B cell (primary cell): ENCODE results near the gene ENG. TPM values are rescaled to one million over a fixed set of nuclear protein-coding genes. Genes with fewer than 3 reads are reported as not detected.

Source experiments
- ATAC-seq: fragments of 200-7000 bp; cut with Tn5 transposase; one replicate; pipeline ENCODE4 v1.10.0; 2021; ENCODE audit warnings: low read depth, mild to moderate bottlenecking, moderate number of reproducible peaks, moderate library complexity
- CTCF ChIA-PET: fragments of 350-600 bp; sonication (Branson Sonifier 250); formaldehyde crosslinking; loops from one replicate; lab custom pipeline; 2021; ENCODE audit warnings: antibody characterized with exemption, inconsistent platforms; lab: Charles Lee
- POLR2A ChIA-PET: fragments of 350-600 bp; sonication (Branson Sonifier 250); formaldehyde crosslinking; loops from one replicate; lab custom pipeline; 2021; ENCODE audit warnings: antibody characterized with exemption; lab: Charles Lee
- DNase-seq: peaks from one replicate; pipeline ENCODE4 v3.0.0; 2013
- H2AFZ ChIP-seq: 2 replicates; pipeline ENCODE4 v1.6.1; 2012; ENCODE audit warnings: mild to moderate bottlenecking, low read depth, low read length; ENCODE audit not compliant: insufficient read depth, poor library complexity, severe bottlenecking
- H3K27ac ChIP-seq, 2 donors: 1 replicate in 1 of 2; 2 replicates in 1 of 2; pipeline ENCODE4 v1.5.1; 2012 to 2013; ENCODE audit warnings: low read length in 2 of 2, mild to moderate bottlenecking in 2 of 2, moderate library complexity in 1 of 2
- H3K27me3 ChIP-seq, 4 experiments: fragments of 200-600 bp in 1 of 4; sonication (generic) in 1 of 4; replicated peaks in 1 of 4; 1 replicate in 2 of 4; 2 replicates in 2 of 4; pipeline versions ENCODE4 v1.6.1 to v1.7.0; 2013 to 2016; ENCODE audit warnings: low read length in 3 of 4, mild to moderate bottlenecking in 2 of 4, mixed read lengths in 1 of 4, moderate library complexity in 1 of 4; ENCODE audit not compliant: insufficient read depth in 4 of 4, control insufficient read depth in 3 of 4; ENCODE audit errors: control extremely low read depth in 1 of 4
- H3K36me3 ChIP-seq, 2 experiments: replicated peaks in 1 of 2; 1 replicate in 1 of 2; 2 replicates in 1 of 2; pipeline versions ENCODE4 v1.6.1 to v1.7.1; 2013; ENCODE audit warnings: low read length in 1 of 2; ENCODE audit not compliant: insufficient read depth in 2 of 2, control insufficient read depth in 1 of 2; ENCODE audit errors: control extremely low read depth in 1 of 2, extremely low read depth in 1 of 2
- H3K4me1 ChIP-seq, 2 donors: fragments of 200-600 bp in 1 of 2; sonication (generic) in 1 of 2; 1 replicate in 1 of 2; 2 replicates in 1 of 2; pipeline versions ENCODE4 v1.5.1 to v1.6.1; 2013 to 2017; ENCODE audit warnings: low read length in 2 of 2; ENCODE audit not compliant: control insufficient read depth in 2 of 2, insufficient read depth in 2 of 2
- H3K4me2 ChIP-seq: replicated peaks from 2 replicates; pipeline ENCODE3; 2012; ENCODE audit warnings: mild to moderate bottlenecking, low read depth, low read length; ENCODE audit not compliant: poor library complexity, severe bottlenecking
- H3K4me3 ChIP-seq, 5 experiments: fragments of 200-600 bp in 1 of 5; sonication (generic) in 1 of 5; 1 replicate in 3 of 5; 2 replicates in 2 of 5; pipeline versions ENCODE4 v1.5.1 to v1.7.0; 2011 to 2016; ENCODE audit warnings: low read length in 4 of 5, mild to moderate bottlenecking in 4 of 5, low read depth in 2 of 5, control low read depth in 1 of 5, moderate library complexity in 1 of 5; ENCODE audit not compliant: insufficient read depth in 1 of 5; ENCODE audit errors: control extremely low read depth in 1 of 5, extremely low read depth in 1 of 5
- H3K79me2 ChIP-seq: fragments of 200-600 bp; sonication (generic); one replicate; pipeline ENCODE4 v1.6.0; 2016; ENCODE audit warnings: low read length; ENCODE audit not compliant: control insufficient read depth, insufficient read depth
- H3K9ac ChIP-seq: fragments of 200-600 bp; sonication (generic); 2 replicates; pipeline ENCODE4 v1.6.1; 2017; ENCODE audit warnings: mild to moderate bottlenecking, low read length, moderate library complexity
- H3K9me3 ChIP-seq, 3 donors: one replicate each; pipeline versions ENCODE4 v1.6.1 to v1.7.1; 2013; ENCODE audit warnings: low read length in 2 of 3; ENCODE audit not compliant: control insufficient read depth in 2 of 3, insufficient read depth in 1 of 3; ENCODE audit errors: control extremely low read depth in 1 of 3
- H4K20me1 ChIP-seq: 2 replicates; pipeline ENCODE4 v1.6.0; 2012; ENCODE audit warnings: mild to moderate bottlenecking, low read length; ENCODE audit not compliant: insufficient read depth, control insufficient read depth, poor library complexity, severe bottlenecking
- H3K27ac Mint-ChIP-seq: one replicate; pipeline ENCODE4 v1.8.0; 2021; ENCODE audit warnings: mixed read lengths
- H3K27me3 Mint-ChIP-seq: one replicate; pipeline ENCODE4 v1.8.0; 2021; ENCODE audit warnings: mixed read lengths
- H3K4me1 Mint-ChIP-seq: one replicate; pipeline ENCODE4 v1.8.0; 2021; ENCODE audit warnings: mixed read lengths
- H3K4me3 Mint-ChIP-seq: one replicate; pipeline ENCODE4 v1.8.0; 2021; ENCODE audit warnings: mixed read lengths
- H3K9me3 Mint-ChIP-seq: one replicate; pipeline ENCODE4 v1.8.0; 2022; ENCODE audit warnings: mixed read lengths; ENCODE audit not compliant: insufficient read depth
- EZH2 ChIP-seq: IDR thresholded peaks from 2 replicates; pipeline ENCODE4 v1.6.1; 2012; ENCODE audit warnings: borderline replicate concordance, low read depth, mild to moderate bottlenecking, moderate library complexity, low read length; ENCODE audit not compliant: insufficient read depth, poor library complexity, severe bottlenecking
- WGBS: methylation state at CpG from one replicate; pipeline ENCODE4 v1.1.5; 2013; ENCODE audit warnings: missing lambda C conversion rate; ENCODE audit not compliant: insufficient coverage; 5-methylcytosine and 5-hydroxymethylcytosine counted together
- intact Hi-C: fragments of 100-400 bp; cut with micrococcal nuclease; formaldehyde crosslinking; loops from one replicate; pipeline ENCODE4 v1.10.0; 2022
- polyA plus RNA-seq: library from polyadenylated mRNA; depleted of rRNA; stranded (reverse); fragments of >200 nt; gene quantifications from 2 replicates; pipeline ENCODE4 v1.2.3, GENCODE V29; 2012
- total RNA-seq, 2 donors: library from RNA; stranded (reverse); fragments of 120-200 nt in 1 of 2; gene quantifications; 1 replicate in 1 of 2; 2 replicates in 1 of 2; pipeline versions ENCODE4 v1.2.3 to v1.2.4, GENCODE V29; 2013 to 2022
- TF ChIP-seq, protein P1 (sequence below): fragments of 200-600 bp; IDR thresholded peaks from one replicate; pipeline ENCODE4 v1.8.0; 2022; ENCODE audit warnings: antibody characterized with exemption, mild to moderate bottlenecking

ENG gene
- total and polyA plus RNA-seq, 2 donors (not counting 1 experiment from before 2014, with no cell fraction given): 5.4 to 12.6 TPM

DNA sequence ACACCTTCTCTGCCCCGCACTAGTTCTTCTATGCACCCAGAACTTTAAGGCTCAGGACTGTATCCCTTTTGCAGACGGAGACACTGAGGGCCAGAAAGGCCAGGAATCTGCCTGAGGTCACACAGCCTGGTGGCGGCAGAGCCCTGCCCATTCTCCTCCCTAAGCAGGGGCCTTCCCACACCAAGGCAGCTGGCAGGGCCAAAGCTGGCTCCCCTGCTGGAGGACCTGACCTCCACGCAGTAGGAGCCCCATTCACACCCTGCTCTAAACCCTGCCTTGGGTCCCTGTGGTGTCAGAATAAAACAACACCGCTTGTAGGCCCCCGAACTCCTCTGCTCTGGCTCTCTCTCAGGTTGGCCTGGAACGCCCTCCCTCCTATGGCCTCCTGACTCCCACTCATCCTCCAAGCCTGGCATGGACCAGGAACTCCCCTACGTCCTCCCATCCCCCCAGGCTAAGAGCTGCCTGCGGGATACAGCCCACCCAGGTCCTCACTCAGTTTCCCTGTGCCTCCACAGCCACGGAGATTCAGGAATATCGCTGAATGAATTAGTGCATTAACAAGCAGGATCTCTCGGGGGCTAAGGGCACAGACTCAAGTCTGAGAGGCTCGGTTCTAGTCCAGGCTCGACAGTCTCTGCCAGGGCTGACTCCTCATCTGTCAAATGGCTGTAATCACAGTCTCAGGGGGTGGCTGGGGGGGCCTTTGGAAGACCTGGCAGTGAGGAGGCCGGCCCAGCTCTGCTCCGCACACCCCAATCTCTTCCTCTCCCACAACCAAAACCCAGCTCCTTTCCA, 42.1 kb upstream of the ENG start:
- Histone ChIP-seq H3K4me1 (peaks cover 25 to 42% of the 10 kb centered on the region in 2 donors), H3K4me3 (no peak overlapping the region), H3K9me3 (peaks cover 0 to 38% (median 9%) of the 10 kb centered on the region in 3 donors), H2AFZ (no peak overlapping the region), H3K9ac (no peak overlapping the region), H3K36me3 (peaks cover 0 to 38% of the 10 kb centered on the region in 2 experiments), H3K27ac (no peak overlapping the region), H3K27me3 (no peaks in the 10 kb centered on the region), H3K79me2 (peaks cover 19% of the 10 kb centered on the region), H4K20me1 (peaks cover 5% of the 10 kb centered on the region), H3K4me2 (peak overlapping the region; percentile 62)
- 97% methylated on average over 15 of the region's 16 CpGs for WGBS
- Mint-ChIP-seq H3K27me3 (no peaks in the 10 kb centered on the region), H3K27ac (peak overlapping the region; percentile 61), H3K9me3 (peaks cover 6% of the 10 kb centered on the region), H3K4me1 (peaks cover 35% of the 10 kb centered on the region), H3K4me3 (peak overlapping the region; percentile 55)
- TF ChIP-seq, protein P1, sequence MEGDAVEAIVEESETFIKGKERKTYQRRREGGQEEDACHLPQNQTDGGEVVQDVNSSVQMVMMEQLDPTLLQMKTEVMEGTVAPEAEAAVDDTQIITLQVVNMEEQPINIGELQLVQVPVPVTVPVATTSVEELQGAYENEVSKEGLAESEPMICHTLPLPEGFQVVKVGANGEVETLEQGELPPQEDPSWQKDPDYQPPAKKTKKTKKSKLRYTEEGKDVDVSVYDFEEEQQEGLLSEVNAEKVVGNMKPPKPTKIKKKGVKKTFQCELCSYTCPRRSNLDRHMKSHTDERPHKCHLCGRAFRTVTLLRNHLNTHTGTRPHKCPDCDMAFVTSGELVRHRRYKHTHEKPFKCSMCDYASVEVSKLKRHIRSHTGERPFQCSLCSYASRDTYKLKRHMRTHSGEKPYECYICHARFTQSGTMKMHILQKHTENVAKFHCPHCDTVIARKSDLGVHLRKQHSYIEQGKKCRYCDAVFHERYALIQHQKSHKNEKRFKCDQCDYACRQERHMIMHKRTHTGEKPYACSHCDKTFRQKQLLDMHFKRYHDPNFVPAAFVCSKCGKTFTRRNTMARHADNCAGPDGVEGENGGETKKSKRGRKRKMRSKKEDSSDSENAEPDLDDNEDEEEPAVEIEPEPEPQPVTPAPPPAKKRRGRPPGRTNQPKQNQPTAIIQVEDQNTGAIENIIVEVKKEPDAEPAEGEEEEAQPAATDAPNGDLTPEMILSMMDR: no peak
- TF ChIP-seq EZH2: no peak
- ATAC-seq: no peak
- intact Hi-C loops: no loop called here
- DNase-seq: peak; percentile 10
- ChIA-PET POLR2A (interaction anchor here (1.1 to 12.6 kb wide), 5 partner anchors 10 to 126 kb away, joined by 3 to 228 read pairs (median 6); partner anchors contain the start of gene ST6GALNAC4), CTCF (interaction anchor here (0.9 kb wide), 2 partner anchors 25 to 27 kb away, joined by 3 to 4 read pairs; no protein-coding TSS in a partner anchor)

DNA sequence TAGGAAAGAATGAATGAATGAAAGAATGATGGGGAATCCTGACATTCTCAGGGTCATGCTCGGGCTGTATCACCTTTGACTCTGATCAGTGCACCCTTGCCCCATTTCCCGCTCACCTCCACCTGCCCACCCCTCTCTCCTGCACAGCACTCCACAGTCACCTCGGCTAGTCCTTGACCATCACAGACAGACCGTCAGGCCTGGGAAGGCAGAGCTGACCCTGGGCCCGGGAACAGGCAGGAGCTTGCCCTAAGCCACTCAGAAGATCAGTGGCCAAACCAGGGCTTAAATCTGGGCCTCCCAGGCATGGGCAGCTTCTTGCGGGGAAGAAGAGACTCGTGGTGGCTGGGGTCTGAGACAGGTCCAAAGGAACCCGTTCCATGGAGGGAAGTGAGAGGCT, 41.4 kb upstream of the ENG start:
- Mint-ChIP-seq H3K4me1 (peaks cover 30% of the 10 kb centered on the region), H3K27ac (peak overlapping the region; percentile 61), H3K9me3 (peaks cover 6% of the 10 kb centered on the region), H3K4me3 (no peak overlapping the region), H3K27me3 (no peaks in the 10 kb centered on the region)
- intact Hi-C loops: no loop called here
- Histone ChIP-seq H3K36me3 (peaks cover 0 to 38% of the 10 kb centered on the region in 2 experiments), H2AFZ (no peak overlapping the region), H4K20me1 (peaks cover 5% of the 10 kb centered on the region), H3K79me2 (peaks cover 19% of the 10 kb centered on the region), H3K27ac (no peak overlapping the region), H3K9ac (no peak overlapping the region), H3K27me3 (no peaks in the 10 kb centered on the region), H3K4me1 (peaks cover 20 to 34% of the 10 kb centered on the region in 2 donors), H3K9me3 (peaks cover 0 to 38% (median 9%) of the 10 kb centered on the region in 3 donors), H3K4me3 (no peak overlapping the region), H3K4me2 (no peak overlapping the region)
- ChIA-PET POLR2A (interaction anchor here (12.6 kb wide), 1 partner anchor 20 kb away, joined by 228 read pairs; the partner anchor contains the start of gene ST6GALNAC4), CTCF (no interaction called here)
- ATAC-seq (no peak), DNase-seq (no peak)
- 98% methylated on average over 8 of the region's 8 CpGs for WGBS
- TF ChIP-seq, protein P1: no peak
- no peak for TF ChIP-seq EZH2
